22Rv1 (cell line): ENCODE results near the gene DNAH1.

Experiments used
- CTCF ChIP-seq: fragments of 450-650 bp; IDR thresholded peaks from 2 replicates; pipeline ENCODE4 v1.5.1; 2017; ENCODE audit warnings: mild to moderate bottlenecking
- ZFX ChIP-seq: fragments of 450-650 bp; IDR thresholded peaks from 2 replicates; pipeline ENCODE4 v1.6.1; 2017; ENCODE audit warnings: antibody characterized with exemption, borderline replicate concordance

- TF ChIP-seq CTCF (no peak), ZFX (no peak)
Observed at GRCh38 chr3:52440671-52441070, 124.6 kb downstream of the DNAH1 start.
